ENCODE data around the gene ERCC4. TPM values are rescaled to one million over a fixed set of nuclear protein-coding genes. Genes with fewer than 3 reads are reported as not detected.
"Not testable (repeated sequence)": the region's sequence is repeated elsewhere in the genome, so short reads cannot be mapped to it uniquely, and the experiment has no call there.

ERCC4 gene
- 10 to 100 TPM; 12.0 to 13.1 TPM for total RNA-seq

DNA sequence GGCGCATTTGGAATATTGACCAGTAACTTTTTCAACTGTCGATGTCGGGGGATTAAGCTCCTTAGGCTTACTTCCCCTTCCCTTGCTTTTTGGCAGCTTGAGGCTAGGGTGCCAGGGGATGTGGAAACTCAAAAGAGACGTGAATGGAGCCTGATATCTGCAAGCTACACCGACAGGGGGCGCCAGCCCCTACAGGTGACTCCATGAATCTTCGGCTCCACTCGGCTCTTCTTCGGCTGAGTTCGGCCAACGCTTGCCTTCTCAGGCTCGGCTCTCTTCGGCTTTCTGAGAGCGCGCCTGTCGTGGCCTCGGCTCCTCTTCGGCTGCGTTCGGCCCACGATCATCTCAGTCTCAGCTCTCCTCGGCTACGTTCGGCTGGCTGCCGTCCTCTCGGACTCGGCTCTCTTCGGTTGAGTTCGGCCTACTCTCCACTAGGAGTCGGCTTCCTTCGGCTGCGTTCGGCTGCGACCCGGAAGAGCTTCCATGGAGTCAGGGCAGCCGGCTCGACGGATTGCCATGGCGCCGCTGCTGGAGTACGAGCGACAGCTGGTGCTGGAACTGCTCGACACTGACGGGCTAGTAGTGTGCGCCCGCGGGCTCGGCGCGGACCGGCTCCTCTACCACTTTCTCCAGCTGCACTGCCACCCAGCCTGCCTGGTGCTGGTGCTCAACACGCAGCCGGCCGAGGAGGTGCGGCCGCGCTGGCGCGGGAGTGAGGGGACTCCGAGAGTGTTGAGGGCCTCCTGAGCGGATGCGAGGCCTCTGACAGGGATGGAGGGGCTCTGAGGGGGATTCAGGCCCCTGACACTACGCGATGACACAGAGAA is at the start of gene ERCC4:
ERCC4 (plus strand) TSS at position 472 of the 827 bp plus-strand sequence; CDS start at position 484, 12 bp downstream.
- ATAC-seq (peak; percentile 95 to 97), DNase-seq (ENCODE audit: low spot score in 2 of 2) (peak; percentile 98)
- Mint-ChIP-seq H3K27ac (peak within 1 kb of the TSS; percentile 99), H3K36me3 (peaks cover 6 to 11% of the 10 kb centered on the region in 2 donors), H3K9me3 (no peaks in the 10 kb centered on the region)

DNA sequence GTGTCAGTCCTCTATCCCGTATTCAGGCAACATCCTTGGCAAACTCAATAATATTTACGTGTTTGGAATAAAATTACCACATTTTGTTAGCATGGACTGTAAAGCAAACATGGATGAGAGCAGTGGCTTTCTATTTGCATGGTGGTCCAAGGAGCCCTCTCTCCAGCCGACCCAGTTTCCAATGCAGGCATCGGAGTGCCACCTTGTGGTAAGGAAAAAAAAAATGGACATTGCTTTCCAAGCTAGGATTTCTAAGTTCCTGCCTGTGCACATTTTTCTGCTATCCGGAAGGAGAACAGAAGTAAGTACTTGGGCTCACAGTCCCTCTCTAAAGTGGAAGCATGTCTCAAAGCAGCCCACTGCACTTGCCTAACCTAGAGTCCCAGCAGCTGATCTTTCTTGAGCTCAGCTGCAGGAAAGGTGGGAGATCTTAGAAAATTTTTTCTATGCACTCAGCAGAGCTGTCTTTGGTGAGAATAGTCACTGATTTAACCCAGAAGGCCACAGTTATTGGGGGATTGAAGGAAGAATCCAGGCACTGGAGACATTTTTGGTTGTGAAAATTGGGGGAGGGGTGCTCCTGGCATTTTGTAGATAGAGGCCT is 46.0 kb upstream of the ERCC4 start:
- no peak for DNase-seq (ENCODE audit: low spot score in 2 of 2)
- H3K9me3 Mint-ChIP-seq: no peaks in the 10 kb centered on the region
- no peak overlapping the region for H3K27ac Mint-ChIP-seq
- H3K36me3 Mint-ChIP-seq: no peaks in the 10 kb centered on the region
- ATAC-seq: no peak

DNA sequence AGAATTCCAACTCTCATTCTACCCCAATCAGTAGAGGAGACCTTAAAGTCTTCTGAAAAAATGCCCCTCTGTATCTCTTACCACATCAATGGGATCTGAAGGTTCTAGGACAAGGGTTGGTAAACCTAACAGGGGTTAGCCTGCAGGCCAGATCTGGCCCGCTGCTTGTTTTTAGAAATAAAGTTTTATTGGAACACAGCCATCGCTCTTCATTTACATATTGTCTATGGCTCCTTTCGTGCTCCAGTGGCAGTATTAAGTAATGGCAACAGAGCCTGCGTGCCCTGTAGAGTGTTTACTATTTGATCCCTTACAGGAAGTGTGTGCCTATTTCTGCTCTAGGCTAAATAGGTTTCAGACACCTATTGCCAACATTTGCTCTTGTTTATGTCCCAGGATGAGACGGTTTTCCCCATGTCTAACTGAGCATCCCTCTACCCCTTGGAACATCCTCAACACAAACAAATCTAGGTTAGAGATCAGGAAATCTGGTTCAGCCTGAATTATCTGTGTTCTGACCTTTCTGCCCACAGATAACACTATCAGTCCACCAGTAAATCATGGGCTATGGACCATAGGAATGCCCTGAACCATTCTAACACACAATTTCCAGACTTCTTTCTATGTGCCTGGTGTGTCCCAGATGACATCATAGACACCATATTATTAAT is 44.2 kb upstream of the ERCC4 start:
- DNase-seq (ENCODE audit: low spot score in 2 of 2) (no peak), ATAC-seq (no peak)
- Mint-ChIP-seq H3K9me3 (no peaks in the 10 kb centered on the region), H3K27ac (no peak overlapping the region), H3K36me3 (no peaks in the 10 kb centered on the region)

DNA sequence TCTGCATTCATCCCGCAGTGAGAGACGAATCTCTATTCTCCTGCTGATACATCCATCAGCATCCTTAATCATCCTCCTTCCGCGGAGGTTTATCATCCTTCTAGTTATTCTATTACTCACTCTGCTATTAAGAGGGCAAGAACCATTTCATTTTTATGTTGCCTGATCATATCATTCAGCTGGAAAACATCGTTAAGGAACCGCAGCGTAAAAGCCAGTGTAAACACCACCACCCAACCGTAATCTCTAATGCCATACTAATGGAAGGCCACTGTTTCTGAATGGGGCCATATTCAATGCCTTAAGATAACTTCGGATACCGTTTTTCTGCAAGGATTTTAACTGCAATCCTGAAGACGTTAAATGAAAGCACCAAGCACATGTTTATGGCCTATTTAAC is 36.7 kb upstream of the ERCC4 start:
- DNase-seq (ENCODE audit: low spot score in 2 of 2) (no peak), ATAC-seq (no peak)
- H3K9me3 Mint-ChIP-seq: peaks cover 0 to 12% of the 10 kb centered on the region in 2 donors
- no peak overlapping the region for H3K27ac Mint-ChIP-seq
- no peaks in the 10 kb centered on the region for H3K36me3 Mint-ChIP-seq

DNA sequence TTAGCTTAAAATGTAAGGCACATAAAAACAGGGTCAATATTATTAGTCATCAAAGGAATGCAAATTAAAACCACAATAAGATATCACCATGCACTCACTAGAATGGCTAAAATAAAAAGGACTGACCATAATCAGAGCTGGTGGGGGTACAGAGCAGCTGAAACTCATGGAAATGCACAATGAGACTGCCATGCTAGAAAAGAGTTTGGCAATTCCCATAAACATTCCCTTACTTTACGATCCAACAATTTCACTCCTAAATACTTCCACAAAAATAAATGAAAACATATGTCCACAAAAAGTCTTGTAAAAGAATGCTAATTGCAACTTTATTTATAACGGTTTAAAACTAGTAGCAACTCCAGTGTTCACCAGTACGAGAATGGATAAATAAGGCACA is 36.1 kb upstream of the ERCC4 start:
- Mint-ChIP-seq H3K36me3 (no peaks in the 10 kb centered on the region), H3K9me3 (peaks cover 0 to 12% of the 10 kb centered on the region in 2 donors), H3K27ac (no peak overlapping the region)
- DNase-seq (ENCODE audit: low spot score in 2 of 2): no peak
- no peak for ATAC-seq

DNA sequence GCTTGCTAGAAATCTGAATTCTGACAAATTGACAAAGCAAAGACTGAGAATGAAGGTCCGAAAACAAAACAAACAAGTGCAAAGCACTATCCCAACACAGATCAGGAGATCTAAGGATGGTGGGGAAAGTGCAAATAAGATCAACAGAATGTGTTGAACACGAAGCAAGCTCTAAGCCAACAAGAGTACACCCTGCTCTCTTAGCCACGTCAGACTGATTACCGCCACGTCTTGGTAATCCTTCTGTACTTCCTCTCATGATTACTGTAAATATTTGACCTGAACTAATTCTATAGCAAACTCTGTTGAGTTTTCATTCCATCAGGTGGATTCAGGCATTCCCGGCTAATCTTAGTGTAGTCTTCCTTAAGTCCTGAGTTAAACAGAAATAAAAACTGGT is 34.3 kb upstream of the ERCC4 start:
- H3K36me3 Mint-ChIP-seq: no peaks in the 10 kb centered on the region
- DNase-seq (ENCODE audit: low spot score in 2 of 2) (no peak), ATAC-seq (no peak)
- H3K27ac Mint-ChIP-seq: no peak overlapping the region
- peaks cover 5 to 12% of the 10 kb centered on the region in 2 donors for H3K9me3 Mint-ChIP-seq

DNA sequence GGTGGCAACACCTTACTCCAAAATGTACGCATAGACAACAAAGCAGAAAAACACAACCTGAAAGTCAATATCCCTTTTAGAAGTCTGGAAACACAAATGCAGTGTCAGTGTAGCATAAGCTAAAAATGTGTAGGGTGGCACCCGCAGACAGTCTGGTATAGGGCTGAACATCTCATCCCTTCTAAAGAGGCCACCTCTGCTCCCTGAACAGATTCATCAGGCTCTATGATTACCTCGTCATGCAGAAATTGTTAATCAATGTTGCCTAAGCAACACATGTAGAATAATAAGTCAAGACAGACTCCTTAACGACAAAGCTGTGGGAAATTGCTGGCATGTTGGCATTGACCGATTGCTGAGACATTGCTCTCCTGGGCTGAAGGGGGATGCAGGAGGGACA is 33.3 kb upstream of the ERCC4 start:
- Mint-ChIP-seq H3K27ac (no peak overlapping the region), H3K9me3 (peaks cover 5 to 12% of the 10 kb centered on the region in 2 donors), H3K36me3 (no peaks in the 10 kb centered on the region)
- no peak for ATAC-seq
- DNase-seq (ENCODE audit: low spot score in 2 of 2): no peak

DNA sequence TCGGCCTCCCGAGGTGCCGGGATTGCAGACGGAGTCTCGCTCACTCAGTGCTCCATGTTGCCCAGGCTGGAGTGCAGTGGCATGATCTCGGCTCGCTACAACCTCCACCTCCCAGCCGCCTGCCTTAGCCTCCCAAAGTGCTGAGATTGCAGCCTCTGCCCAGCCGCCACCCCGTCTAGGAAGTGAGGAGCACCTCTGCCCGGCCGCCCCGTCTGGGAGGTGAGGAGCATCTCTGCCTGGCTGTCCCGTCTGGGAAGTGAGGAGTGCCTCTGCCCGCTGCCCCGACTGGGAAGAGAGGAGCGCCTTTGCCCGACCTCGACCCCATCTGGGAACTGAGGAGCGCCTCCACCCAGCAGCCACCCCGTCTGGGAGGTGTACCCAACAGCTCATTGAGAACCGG is 30.6 kb upstream of the ERCC4 start:
- H3K9me3 Mint-ChIP-seq: peaks cover 5 to 12% of the 10 kb centered on the region in 2 donors
- H3K36me3 Mint-ChIP-seq; DNase-seq (ENCODE audit: low spot score in 2 of 2); ATAC-seq; H3K27ac Mint-ChIP-seq: not testable (repeated sequence)

DNA sequence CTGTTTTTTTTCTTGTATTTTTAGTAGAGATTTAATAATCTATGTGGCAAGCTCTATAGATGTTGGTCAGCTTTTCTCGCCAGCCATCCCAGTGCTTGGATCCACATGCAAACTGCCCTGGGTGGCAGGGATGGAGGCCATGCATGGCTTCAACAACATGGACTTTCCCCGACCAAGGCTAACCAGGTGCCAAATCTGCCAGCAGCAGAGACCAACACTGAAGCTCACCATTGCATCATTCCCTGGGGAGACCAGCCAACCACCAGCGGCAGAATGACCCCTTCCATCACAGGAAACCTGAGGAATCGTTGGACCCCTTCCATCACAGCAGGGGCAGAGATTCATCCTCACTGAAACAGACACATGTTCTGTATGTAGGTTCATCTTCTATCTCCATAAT is 27.7 kb upstream of the ERCC4 start:
- ATAC-seq (no peak), DNase-seq (ENCODE audit: low spot score in 2 of 2) (no peak)
- Mint-ChIP-seq H3K27ac (no peak overlapping the region), H3K36me3 (no peaks in the 10 kb centered on the region), H3K9me3 (peaks cover 4 to 5% of the 10 kb centered on the region in 2 donors)

DNA sequence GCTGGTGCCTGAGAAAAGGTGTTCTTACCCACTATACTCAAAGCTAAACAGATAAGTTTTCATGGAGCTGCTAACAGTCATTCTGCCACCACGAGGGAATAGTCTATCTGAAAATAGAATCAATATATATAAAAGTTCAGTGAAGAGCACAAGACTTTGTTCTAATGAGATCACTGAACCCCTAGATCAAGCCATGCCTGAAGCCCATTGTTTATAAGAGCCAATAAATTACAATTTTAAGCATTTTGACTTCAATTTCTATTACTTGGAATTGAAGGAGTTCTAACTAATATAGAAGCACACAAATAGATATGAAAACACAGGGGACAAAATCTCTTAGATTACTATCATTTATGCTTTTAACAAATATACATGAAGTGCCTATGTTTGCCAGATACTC is 24.4 kb upstream of the ERCC4 start:
- H3K27ac Mint-ChIP-seq: no peak overlapping the region
- no peak for ATAC-seq
- no peaks in the 10 kb centered on the region for H3K9me3 Mint-ChIP-seq
- no peak for DNase-seq (ENCODE audit: low spot score in 2 of 2)
- no peaks in the 10 kb centered on the region for H3K36me3 Mint-ChIP-seq

DNA sequence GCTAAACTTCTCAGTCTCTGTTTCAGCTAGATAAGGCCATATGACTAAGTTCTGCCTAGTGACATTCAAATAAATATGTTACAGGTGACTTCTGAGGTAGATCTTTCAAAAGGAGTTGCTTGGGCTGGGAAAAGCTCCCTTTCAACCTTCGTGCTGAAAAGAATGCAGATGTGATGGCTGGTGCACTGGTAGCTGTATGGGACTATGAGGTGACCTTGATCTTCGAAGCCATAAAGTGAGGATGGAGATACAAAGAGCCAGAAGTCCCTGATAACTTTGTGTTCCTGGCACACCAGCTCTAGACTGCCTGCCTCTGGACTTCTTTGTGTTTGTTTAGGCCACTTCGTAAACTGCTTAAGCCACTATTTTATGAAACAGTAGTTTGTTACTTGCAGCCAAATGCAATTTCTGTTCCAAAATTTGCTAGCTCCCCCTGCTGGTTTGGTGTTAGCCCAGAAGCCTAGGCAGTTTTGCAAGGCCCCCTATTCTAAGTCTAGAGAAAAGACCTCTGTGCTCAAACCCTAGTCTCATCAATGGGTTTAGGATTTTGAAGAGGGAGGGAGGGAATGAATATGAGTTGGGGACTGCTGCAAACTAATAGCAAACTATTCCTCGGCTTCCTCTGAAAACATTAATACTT is 23.3 kb upstream of the ERCC4 start:
- Mint-ChIP-seq H3K27ac (no peak overlapping the region), H3K36me3 (no peaks in the 10 kb centered on the region), H3K9me3 (no peaks in the 10 kb centered on the region)
- ATAC-seq (no peak), DNase-seq (ENCODE audit: low spot score in 2 of 2) (no peak)

DNA sequence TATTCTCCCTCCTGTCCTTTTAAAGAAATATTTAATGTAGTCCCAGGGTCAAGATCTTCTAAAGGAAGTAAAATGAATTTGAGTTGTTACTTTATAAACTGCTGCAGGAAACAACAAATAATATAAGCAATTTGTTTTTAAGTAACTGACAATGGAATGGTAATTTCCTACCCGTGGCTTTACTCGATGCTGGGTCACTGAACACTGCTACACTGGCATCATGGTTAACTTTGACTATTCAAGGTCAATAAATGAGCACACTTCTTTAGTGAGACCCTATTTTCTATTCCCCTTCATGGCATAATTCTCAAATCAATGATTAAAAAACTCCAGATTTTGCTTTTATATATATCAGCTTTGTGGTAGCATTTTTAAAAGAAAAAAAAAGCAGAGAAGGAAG is 22.1 kb upstream of the ERCC4 start:
- no peak for DNase-seq (ENCODE audit: low spot score in 2 of 2)

DNA sequence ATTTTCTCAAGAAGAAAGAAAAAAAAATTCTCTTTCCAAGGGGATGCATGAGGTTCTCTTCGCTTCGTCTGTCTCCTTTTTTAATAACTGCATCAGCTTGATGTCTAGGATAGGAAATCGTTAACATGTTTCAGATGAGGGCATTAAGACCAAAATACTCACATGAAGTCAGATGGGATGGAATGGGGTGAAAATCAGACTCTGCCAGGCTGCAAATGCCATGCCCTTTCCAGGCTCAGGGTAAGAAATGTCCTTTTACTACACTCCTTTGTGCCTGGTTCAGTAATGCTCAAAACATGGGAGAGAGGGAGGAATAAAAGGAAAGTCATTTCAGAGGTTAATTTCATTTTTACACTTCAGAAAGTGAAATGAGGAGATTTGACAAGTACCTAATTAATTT is 21.7 kb upstream of the ERCC4 start:
- Mint-ChIP-seq H3K36me3 (no peaks in the 10 kb centered on the region), H3K27ac (no peak overlapping the region), H3K9me3 (no peaks in the 10 kb centered on the region)
- DNase-seq (ENCODE audit: low spot score in 2 of 2) (no peak), ATAC-seq (no peak)

More for the DNA sequence above, 22.1 kb upstream of the ERCC4 start:
- no peaks in the 10 kb centered on the region for H3K9me3 Mint-ChIP-seq
- no peak overlapping the region for H3K27ac Mint-ChIP-seq
- no peaks in the 10 kb centered on the region for H3K36me3 Mint-ChIP-seq
- ATAC-seq: no peak

DNA sequence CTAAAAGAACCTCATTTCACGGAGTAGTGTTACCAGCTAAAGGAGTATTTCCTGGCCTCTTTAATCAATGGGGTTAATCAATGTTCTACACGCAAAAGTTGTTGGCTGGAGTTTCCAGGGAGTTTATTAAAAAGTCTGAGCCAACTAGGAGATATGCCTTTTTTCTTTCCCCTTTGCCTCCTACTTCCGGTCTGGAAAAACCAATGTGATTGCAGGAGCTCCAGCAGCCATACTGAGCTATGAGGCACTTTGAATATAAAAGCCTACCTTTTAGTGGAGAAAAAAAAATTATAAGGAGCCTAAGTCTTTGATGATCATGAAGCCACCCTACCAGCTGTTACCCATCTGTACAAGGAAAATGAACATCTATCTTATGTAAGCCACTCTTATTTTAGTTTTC is 17.9 kb upstream of the ERCC4 start:
- H3K9me3 Mint-ChIP-seq: no peaks in the 10 kb centered on the region

DNA sequence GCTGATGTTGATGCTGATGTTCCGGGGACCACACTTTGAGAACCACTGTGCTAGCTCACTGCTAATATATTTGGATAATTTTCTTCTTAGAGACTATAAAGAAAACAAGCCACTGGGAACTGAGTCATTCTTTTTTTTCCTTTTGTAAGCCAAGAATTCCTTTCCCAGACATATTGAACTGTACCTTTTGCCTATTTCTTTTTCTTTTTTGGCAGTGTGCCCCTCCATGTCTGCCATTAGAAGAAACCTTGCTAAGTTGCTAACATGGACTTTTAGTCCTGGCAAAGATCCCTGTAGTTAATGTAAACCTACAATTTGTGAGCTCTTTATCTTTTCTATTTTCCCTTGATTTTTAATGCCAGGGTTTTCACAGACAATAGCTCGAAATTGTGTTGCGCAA is 17.3 kb upstream of the ERCC4 start:
- Mint-ChIP-seq H3K27ac (no peak overlapping the region), H3K36me3 (no peaks in the 10 kb centered on the region), H3K9me3 (no peaks in the 10 kb centered on the region)
- ATAC-seq: no peak
- DNase-seq (ENCODE audit: low spot score in 2 of 2): no peak

More for the DNA sequence above, 17.9 kb upstream of the ERCC4 start:
- ATAC-seq (no peak), DNase-seq (ENCODE audit: low spot score in 2 of 2) (no peak)
- Mint-ChIP-seq H3K27ac (no peak overlapping the region), H3K36me3 (no peaks in the 10 kb centered on the region)

DNA sequence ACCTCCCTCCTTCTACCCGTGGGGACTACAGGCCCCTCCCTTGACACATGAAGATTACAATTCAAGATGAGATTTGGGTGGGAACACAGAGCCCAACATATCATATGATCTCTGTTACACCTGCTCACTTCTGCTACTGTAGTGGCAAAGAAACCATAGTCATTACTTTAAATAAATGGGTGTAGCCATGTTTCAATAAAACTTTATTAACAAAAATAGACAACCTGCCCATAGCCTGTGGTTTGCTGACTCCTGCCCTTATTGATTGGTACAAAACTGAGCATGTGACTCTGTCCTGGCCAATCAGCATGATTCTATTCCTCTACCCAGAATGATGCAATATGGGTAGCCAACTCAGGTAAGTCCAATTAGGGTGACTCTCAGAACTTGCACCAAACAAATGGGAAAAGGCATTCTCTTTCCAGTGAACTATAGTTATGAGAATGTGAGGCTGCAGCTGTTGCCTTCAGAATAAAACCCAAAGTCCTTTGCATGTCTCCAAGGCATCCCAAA is 15.7 kb upstream of the ERCC4 start:
- no peaks in the 10 kb centered on the region for H3K9me3 Mint-ChIP-seq
- no peak overlapping the region for H3K27ac Mint-ChIP-seq

DNA sequence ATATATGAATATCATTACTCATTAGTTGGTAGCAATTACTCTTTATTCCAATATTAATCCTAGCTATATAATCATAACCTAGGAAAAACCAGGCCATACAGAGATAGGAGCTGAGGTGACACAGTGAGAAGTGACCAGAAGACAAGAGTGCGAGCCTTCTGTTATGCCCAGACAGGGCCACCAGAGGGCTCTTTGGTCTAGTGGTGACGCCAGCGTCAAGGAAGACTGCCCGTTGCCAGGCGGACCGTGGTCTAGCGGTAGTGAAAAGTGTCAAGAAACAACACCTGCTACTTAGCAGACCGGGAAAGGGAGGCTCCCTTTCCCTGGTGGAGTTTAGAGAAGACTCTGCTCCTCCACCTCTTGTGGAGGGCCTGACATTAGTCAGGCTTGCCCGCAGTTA is 15.1 kb upstream of the ERCC4 start:
- not testable (repeated sequence) for ATAC-seq, H3K36me3 Mint-ChIP-seq

More for the DNA sequence above, 15.7 kb upstream of the ERCC4 start:
- ATAC-seq: no peak
- no peak for DNase-seq (ENCODE audit: low spot score in 2 of 2)
- H3K36me3 Mint-ChIP-seq: no peaks in the 10 kb centered on the region

More for the DNA sequence above, 15.1 kb upstream of the ERCC4 start:
- not testable (repeated sequence) for H3K9me3 Mint-ChIP-seq, H3K27ac Mint-ChIP-seq
- peak in 1 of 2 donors; percentile 20 for DNase-seq (ENCODE audit: low spot score in 2 of 2)

Data from activated naive CD4-positive, alpha-beta T cell treated with anti-CD3 and anti-CD28 coated beads, Interleukin-2, amount 50 U/mL, for 72 hours (primary cell).